NCI-H345 (cell line): ENCODE results near the gene TMTC1.

Source experiments
- DNase-seq: peaks from one replicate; lab custom pipeline; 2025; lab: John Stamatoyannopoulos, UW

The TMTC1 gene

GRCh38 chr12:29614694-29615325, 168.9 kb downstream of the TMTC1 start:
- no peak for DNase-seq

- no peak for DNase-seq
Measured at GRCh38 chr12:29612912-29613311, 170.8 kb downstream of the TMTC1 start.

- no peak for DNase-seq
Measured at GRCh38 chr12:29611906-29612305, 171.8 kb downstream of the TMTC1 start.

- DNase-seq, result no peak
Measured at GRCh38 chr12:29610473-29611170, 173.1 kb downstream of the TMTC1 start.

- no peak for DNase-seq
Measured at GRCh38 chr12:29609431-29610215, 174.1 kb downstream of the TMTC1 start.

- no peak for DNase-seq
Measured at GRCh38 chr12:29608581-29608980, 175.2 kb downstream of the TMTC1 start.

- DNase-seq, result no peak
Measured at GRCh38 chr12:29599381-29599780, 184.4 kb downstream of the TMTC1 start.

GRCh38 chr12:29595071-29595755, 188.5 kb downstream of the TMTC1 start:
- DNase-seq, result no peak

GRCh38 chr12:29593001-29593400, 190.7 kb downstream of the TMTC1 start:
- DNase-seq, result no peak

GRCh38 chr12:29591140-29592020, 192.4 kb downstream of the TMTC1 start:
- DNase-seq, result no peak

- DNase-seq, result no peak
Measured at GRCh38 chr12:29589851-29590250, 193.9 kb downstream of the TMTC1 start.

- no peak for DNase-seq
Measured at GRCh38 chr12:29589286-29589820, 194.4 kb downstream of the TMTC1 start.

GRCh38 chr12:29582677-29583272, 201.0 kb downstream of the TMTC1 start:
- no peak for DNase-seq

- DNase-seq, result no peak
Measured at GRCh38 chr12:29582146-29582545, 201.6 kb downstream of the TMTC1 start.

GRCh38 chr12:29581631-29582030, 202.1 kb downstream of the TMTC1 start:
- no peak for DNase-seq

- DNase-seq, result no peak
Measured at GRCh38 chr12:29580971-29581370, 202.8 kb downstream of the TMTC1 start.

GRCh38 chr12:29578731-29579130, 205.0 kb downstream of the TMTC1 start:
- no peak for DNase-seq

- DNase-seq, result no peak
Measured at GRCh38 chr12:29578070-29578469, 205.7 kb downstream of the TMTC1 start.

GRCh38 chr12:29574500-29574899, 209.2 kb downstream of the TMTC1 start:
- DNase-seq, result no peak

GRCh38 chr12:29572938-29573337, 210.8 kb downstream of the TMTC1 start:
- DNase-seq, result no peak

- no peak for DNase-seq
Measured at GRCh38 chr12:29572464-29572863, 211.3 kb downstream of the TMTC1 start.
